HepG2 (cell line): ENCODE measurements around the gene PAPPA2. TPM values are rescaled to one million over a fixed set of nuclear protein-coding genes. Genes with fewer than 3 reads are reported as not detected.

Source experiments
- ATAC-seq: fragments of 200-7000 bp; cut with Tn5 transposase; 3 replicates; pipeline ENCODE4 v1.9.1; 2020; ENCODE audit warnings: mild to moderate bottlenecking, moderate library complexity
- BruUV-seq: library from RNA; stranded (reverse); fragments of 400-500 nt; replicated peaks from 2 replicates; lab custom pipeline; 2021; lab: Mats Ljungman, UMichigan
- CTCF ChIA-PET: fragments of 300-600 bp; formaldehyde crosslinking; extraction: SDS; loops from one replicate; lab custom pipeline; 2021; ENCODE audit warnings: low total read pairs, inconsistent platforms, low intra/inter-chr PET ratio; lab: Yijun Ruan, JAX
- POLR2A ChIA-PET: fragments of 350-600 bp; sonication (Branson Sonifier 250); formaldehyde crosslinking; loops from one replicate; lab custom pipeline; 2020; ENCODE audit warnings: antibody characterized with exemption, inconsistent platforms; lab: Yijun Ruan, JAX
- DNase-seq: peaks from one replicate; pipeline ENCODE4 v3.0.0-alpha.2; 2015; ENCODE audit warnings: low spot score
- FAIRE-seq: peaks from 3 replicates; lab custom pipeline; 2011; peaks lifted over from hg19 to GRCh38; lab: Jason Lieb, UNC
- H2AFZ ChIP-seq: one replicate; pipeline ENCODE4 v1.6.1; 2011; ENCODE audit warnings: low read length, inconsistent platforms
- H3K27ac ChIP-seq: fragments of 300-600 bp; 3 replicates; pipeline ENCODE4 v1.8.0; 2011; ENCODE audit warnings: mixed run types, mild to moderate bottlenecking, mixed read lengths, low read length, inconsistent platforms; ENCODE audit not compliant: insufficient read depth; ENCODE audit errors: extremely low read length
- H3K27me3 ChIP-seq, 2 experiments: fragments of 200-600 bp in 1 of 2; 2 replicates in 1 of 2; 3 replicates in 1 of 2; pipeline versions ENCODE4 v1.6.0 to v1.8.0; 2011; ENCODE audit warnings: low read length in 2 of 2, mild to moderate bottlenecking in 2 of 2, moderate library complexity in 2 of 2, inconsistent platforms in 1 of 2; ENCODE audit not compliant: insufficient read depth in 2 of 2, control insufficient read depth in 1 of 2
- H3K36me3 ChIP-seq, 2 experiments: fragments of 200-600 bp in 1 of 2; replicated peaks in 1 of 2; 2 replicates in 1 of 2; 3 replicates in 1 of 2; pipeline versions ENCODE4 v1.5.1 to v1.8.0; 2011; ENCODE audit warnings: low read length in 2 of 2, inconsistent platforms in 1 of 2; ENCODE audit not compliant: insufficient read depth in 2 of 2, control insufficient read depth in 1 of 2
- H3K4me1 ChIP-seq: 2 replicates; pipeline ENCODE4 v1.5.1; 2012; ENCODE audit warnings: low read length, inconsistent platforms; ENCODE audit not compliant: insufficient read depth
- H3K4me2 ChIP-seq: 2 replicates; pipeline ENCODE4 v1.6.0; 2011; ENCODE audit warnings: low read depth, low read length, inconsistent platforms
- H3K4me3 ChIP-seq, 3 experiments: fragments of 200-600 bp in 1 of 3; sonication (generic), shearing (Covaris generic) in 1 of 3; replicated peaks in 1 of 3; 2 replicates each; pipeline ENCODE4 v1.5.1; 2011 to 2016; ENCODE audit warnings: low read length in 3 of 3, inconsistent platforms in 2 of 3, low read depth in 2 of 3, mild to moderate bottlenecking in 2 of 3, control low read depth in 1 of 3, mixed read lengths in 1 of 3; ENCODE audit not compliant: insufficient read depth in 1 of 3
- H3K79me2 ChIP-seq: one replicate; pipeline ENCODE4 v1.6.1; 2011; ENCODE audit warnings: low read length, inconsistent platforms; ENCODE audit not compliant: insufficient read depth
- H3K9ac ChIP-seq: 2 replicates; pipeline ENCODE4 v1.6.0; 2011; ENCODE audit warnings: mild to moderate bottlenecking, low read depth, low read length, inconsistent platforms; ENCODE audit not compliant: insufficient read depth
- H3K9me3 ChIP-seq: 2 replicates; pipeline ENCODE4 v1.5.1; 2012; ENCODE audit warnings: mild to moderate bottlenecking, low read length
- H4K20me1 ChIP-seq: 2 replicates; pipeline ENCODE4 v1.6.0; 2011; ENCODE audit warnings: inconsistent platforms, mild to moderate bottlenecking, low read length, moderate library complexity; ENCODE audit not compliant: insufficient read depth
- ATF2 ChIP-seq: sonication (generic); formaldehyde crosslinking; IDR thresholded peaks from 2 replicates; pipeline ENCODE4 v1.4.0; 2020; ENCODE audit warnings: missing genetic modification reagents
- MAF1 ChIP-seq: sonication (generic); formaldehyde crosslinking; IDR thresholded peaks from 2 replicates; pipeline ENCODE4 v1.5.0; 2020; ENCODE audit warnings: missing genetic modification reagents, borderline replicate concordance
- NFATC3 ChIP-seq: sonication (generic); formaldehyde crosslinking; IDR thresholded peaks from 2 replicates; pipeline ENCODE4 v1.5.1; 2020; ENCODE audit warnings: mild to moderate bottlenecking, missing genetic modification reagents
- RARG ChIP-seq: sonication (generic); formaldehyde crosslinking; IDR thresholded peaks from 2 replicates; pipeline ENCODE4 v1.4.0; 2020; ENCODE audit warnings: low read depth, mild to moderate bottlenecking, missing genetic modification reagents
- TSC22D2 ChIP-seq: sonication (generic); formaldehyde crosslinking; IDR thresholded peaks from 2 replicates; pipeline ENCODE4 v1.5.1; 2020; ENCODE audit warnings: missing genetic modification reagents, mild to moderate bottlenecking, borderline replicate concordance
- ZBED4 ChIP-seq: sonication (generic); formaldehyde crosslinking; IDR thresholded peaks from 2 replicates; pipeline ENCODE4 v1.4.0; 2020; ENCODE audit warnings: missing genetic modification reagents, borderline replicate concordance
- ZFP36L2 ChIP-seq: sonication (generic); formaldehyde crosslinking; IDR thresholded peaks from 2 replicates; pipeline ENCODE4 v1.4.0; 2020; ENCODE audit warnings: missing genetic modification reagents
- ZNF747 ChIP-seq: sonication (generic); formaldehyde crosslinking; IDR thresholded peaks from 2 replicates; pipeline ENCODE4 v1.8.1; 2023; ENCODE audit warnings: missing genetic modification reagents, mild to moderate bottlenecking, borderline replicate concordance
- ZNF761 ChIP-seq: sonication (generic); formaldehyde crosslinking; conservative IDR thresholded peaks from 2 replicates; pipeline ENCODE4 v1.4.0; 2020; ENCODE audit warnings: mild to moderate bottlenecking, missing genetic modification reagents
- WGBS: methylation state at CpG from one replicate; pipeline ENCODE4 v1.1.6; 2017; ENCODE audit warnings: low lambda C conversion rate; 5-methylcytosine and 5-hydroxymethylcytosine counted together
- in situ Hi-C: cut with HindIII; loops from 2 replicates; pipeline ENCODE4 v1.10.0; 2017; ENCODE audit warnings: low pct_unique_long_range_greater_than_20kb; ENCODE audit not compliant: extremely low pct_ligation_motif_present
- intact Hi-C: fragments of 100-400 bp; cut with micrococcal nuclease; formaldehyde crosslinking; loops from one replicate; pipeline ENCODE4 v1.10.0; 2022; ENCODE audit not compliant: unreplicated experiment
- polyA plus RNA-seq, 8 experiments: library from polyadenylated mRNA; depleted of rRNA in 3 of 8; stranded (reverse) in 7 of 8; unstranded in 1 of 8; fragments of >200 nt; fragmentation: Illumina TruSeq in 4 of 8; extraction: Trizol in 4 of 8; gene quantifications; 2 replicates each; pipeline versions ENCODE4 v1.2.1 to v1.2.3, GENCODE V29; 2011 to 2016; ENCODE audit warnings: low read depth in 4 of 8, missing spikeins in 1 of 8, mixed read lengths in 1 of 8; ENCODE audit not compliant: insufficient read depth in 1 of 8
- total RNA-seq, 5 experiments: library from RNA; depleted of rRNA; stranded (reverse); fragments of >200 nt; fragmentation: Illumina TruSeq; extraction: Trizol; gene quantifications; 2 replicates each; pipeline ENCODE4 v1.2.3, GENCODE V29; 2016; ENCODE audit warnings: low read depth in 1 of 5
- TF ChIP-seq, protein P1 (sequence below): sonication (generic); formaldehyde crosslinking; IDR thresholded peaks from 2 replicates; pipeline ENCODE4 v1.4.0; 2020; ENCODE audit warnings: mild to moderate bottlenecking, low read depth, missing genetic modification reagents
- TF ChIP-seq, protein P2 (sequence below): IDR thresholded peaks from 2 replicates; pipeline ENCODE4 v1.6.1; 2016; ENCODE audit warnings: mild to moderate bottlenecking, missing biosample characterization, missing genetic modification reagents

The PAPPA2 gene
- total and polyA plus RNA-seq, 2 of the 13 experiments (the other 11 are each of a cell fraction or from before 2014, with no cell fraction given): 0.01 TPM; not detected in 1

GRCh38 chr1:176790786-176791185 lies 327.8 kb downstream of the PAPPA2 start:
- Histone ChIP-seq H3K4me2 (no peak overlapping the region), H3K9ac (no peak overlapping the region), H3K27me3 (no peaks in the 10 kb centered on the region), H3K27ac (no peak overlapping the region), H2AFZ (no peak overlapping the region), H3K4me3 (no peak overlapping the region), H4K20me1 (no peaks in the 10 kb centered on the region), H3K36me3 (no peaks in the 10 kb centered on the region), H3K79me2 (no peaks in the 10 kb centered on the region), H3K4me1 (no peaks in the 10 kb centered on the region), H3K9me3 (no peaks in the 10 kb centered on the region)
- no peak for DNase-seq
- intact Hi-C loops (no loop called here), in situ Hi-C loops (no loop called here)
- TF ChIP-seq RARG (CRISPR knock-in tag) (no peak), ZNF761 (CRISPR knock-in tag) (no peak), ZNF747 (no peak), NFATC3 (CRISPR knock-in tag) (no peak), ZFP36L2 (CRISPR knock-in tag) (no peak), MAF1 (CRISPR knock-in tag) (no peak)
- no peak for FAIRE-seq
- no TSS peak for BruUV-seq
- 3% methylated on average over 3 of the region's 3 CpGs for WGBS
- ChIA-PET CTCF (no interaction called here), POLR2A (no interaction called here)
- ATAC-seq: no peak

GRCh38 chr1:176791906-176792305 lies 328.9 kb downstream of the PAPPA2 start:
- POLR2A ChIA-PET: no interaction called here
- TF ChIP-seq, protein P1, sequence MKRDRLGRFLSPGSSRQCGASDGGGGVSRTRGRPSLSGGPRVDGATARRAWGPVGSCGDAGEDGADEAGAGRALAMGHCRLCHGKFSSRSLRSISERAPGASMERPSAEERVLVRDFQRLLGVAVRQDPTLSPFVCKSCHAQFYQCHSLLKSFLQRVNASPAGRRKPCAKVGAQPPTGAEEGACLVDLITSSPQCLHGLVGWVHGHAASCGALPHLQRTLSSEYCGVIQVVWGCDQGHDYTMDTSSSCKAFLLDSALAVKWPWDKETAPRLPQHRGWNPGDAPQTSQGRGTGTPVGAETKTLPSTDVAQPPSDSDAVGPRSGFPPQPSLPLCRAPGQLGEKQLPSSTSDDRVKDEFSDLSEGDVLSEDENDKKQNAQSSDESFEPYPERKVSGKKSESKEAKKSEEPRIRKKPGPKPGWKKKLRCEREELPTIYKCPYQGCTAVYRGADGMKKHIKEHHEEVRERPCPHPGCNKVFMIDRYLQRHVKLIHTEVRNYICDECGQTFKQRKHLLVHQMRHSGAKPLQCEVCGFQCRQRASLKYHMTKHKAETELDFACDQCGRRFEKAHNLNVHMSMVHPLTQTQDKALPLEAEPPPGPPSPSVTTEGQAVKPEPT (CRISPR knock-in tag): no peak
- TF ChIP-seq, protein P2, sequence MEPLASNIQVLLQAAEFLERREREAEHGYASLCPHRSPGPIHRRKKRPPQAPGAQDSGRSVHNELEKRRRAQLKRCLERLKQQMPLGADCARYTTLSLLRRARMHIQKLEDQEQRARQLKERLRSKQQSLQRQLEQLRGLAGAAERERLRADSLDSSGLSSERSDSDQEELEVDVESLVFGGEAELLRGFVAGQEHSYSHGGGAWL (CRISPR knock-in tag): no peak
- TF ChIP-seq ATF2 (no peak), TSC22D2 (no peak), ZBED4 (CRISPR knock-in tag) (no peak)

More at GRCh38 chr1:176791906-176792305, 328.9 kb downstream of the PAPPA2 start:
- DNase-seq (no peak), ATAC-seq (no peak), FAIRE-seq (no peak)
- Histone ChIP-seq H2AFZ (no peak overlapping the region), H3K36me3 (no peaks in the 10 kb centered on the region), H4K20me1 (no peaks in the 10 kb centered on the region), H3K4me2 (no peak overlapping the region), H3K4me3 (no peak overlapping the region), H3K79me2 (no peaks in the 10 kb centered on the region), H3K9ac (no peak overlapping the region), H3K27me3 (no peaks in the 10 kb centered on the region), H3K9me3 (no peaks in the 10 kb centered on the region), H3K27ac (no peak overlapping the region), H3K4me1 (no peaks in the 10 kb centered on the region)
- BruUV-seq: no TSS peak
- intact Hi-C loops (no loop called here), in situ Hi-C loops (no loop called here)
- CTCF ChIA-PET: no interaction called here
- WGBS: 5% methylated on average over 3 of the region's 3 CpGs
